Measurements from ENCODE around the gene GPR179. TPM values are rescaled to one million over a fixed set of nuclear protein-coding genes. Genes with fewer than 3 reads are reported as not detected.
"Not testable (repeated sequence)": the region's sequence is repeated elsewhere in the genome, so short reads cannot be mapped to it uniquely, and the experiment has no call there.

GPR179 gene
- total RNA-seq, 1 donor from 2014 or later, result not detected

GRCh38 chr17:38322156-38322779 is 21.5 kb downstream of the GPR179 start:
- DNase-seq (ENCODE audit: low read depth in 2 of 2), result peak; percentile 43 to 48

- no peak for DNase-seq (ENCODE audit: low read depth in 2 of 2)
These were observed 23.3 kb downstream of the GPR179 start for GRCh38 chr17:38320482-38320881.

- peak in 1 of 2 donors; percentile 91 for DNase-seq (ENCODE audit: low read depth in 2 of 2)
These were observed 26.7 kb downstream of the GPR179 start for GRCh38 chr17:38317081-38317480.

- DNase-seq (ENCODE audit: low read depth in 2 of 2), result no peak
These were observed 28.3 kb downstream of the GPR179 start for GRCh38 chr17:38315497-38315896.

- peak; percentile 97 to 98 for DNase-seq (ENCODE audit: low read depth in 2 of 2)
These were observed 46.8 kb downstream of the GPR179 start, which contains the start of gene MRPL45 for GRCh38 chr17:38296834-38297517. Gene MRPL45, plus strand, starts transcription at chr17:38297168. Its CDS starts 16 bp downstream, at chr17:38297184.

- not testable (repeated sequence) for DNase-seq (ENCODE audit: low read depth in 2 of 2)
These were observed 48.0 kb downstream of the GPR179 start for GRCh38 chr17:38295602-38296365.

- DNase-seq (ENCODE audit: low read depth in 2 of 2), result not testable (repeated sequence)
These were observed 54.0 kb downstream of the GPR179 start for GRCh38 chr17:38289760-38290159.

- DNase-seq (ENCODE audit: low read depth in 2 of 2), result peak; percentile 41 to 58
These were observed 55.4 kb downstream of the GPR179 start for GRCh38 chr17:38288217-38288827.

GRCh38 chr17:38286501-38287091 is 57.2 kb downstream of the GPR179 start:
- DNase-seq (ENCODE audit: low read depth in 2 of 2), result peak; percentile 14 to 53

GRCh38 chr17:38285994-38286393 is 57.8 kb downstream of the GPR179 start:
- DNase-seq (ENCODE audit: low read depth in 2 of 2), result not testable (repeated sequence)

Other genes with a start within 250 kb of the GPR179 start
- gene TBC1D3E, start 216.0 kb downstream of the GPR179 start, total RNA-seq, result not detected in 2 replicates
- 0.44 and 1.8 TPM in 2 replicates for gene TBC1D3, start 151.4 kb downstream of the GPR179 start, total RNA-seq
- gene MRPL45, start 46.8 kb downstream of the GPR179 start, total RNA-seq, result 26.4 and 33.1 TPM in 2 replicates
- gene SOCS7, start 7.9 kb upstream of the GPR179 start, total RNA-seq, result 4.6 and 7.5 TPM in 2 replicates
- 25.5 and 33.7 TPM in 2 replicates for gene ARHGAP23, start 84.5 kb upstream of the GPR179 start, total RNA-seq

Data from lung microvascular endothelial cell (primary cell).